ENCODE results near the gene MTURN.

MTURN gene

GRCh38 chr7:30183749-30184369, 49.1 kb downstream of the MTURN start:
- no peak for ATAC-seq
- TF ChIP-seq CSDC2 (CRISPR knock-in tag; IDR thresholded peaks at IDR 0.05) (no peak), TSHZ2 (CRISPR knock-in tag; IDR thresholded peaks at IDR 0.05) (no peak), ZNF565 (CRISPR knock-in tag; conservative IDR thresholded peaks at IDR 0.05; ENCODE audit: low read depth) (no peak), CSRNP3 (CRISPR knock-in tag; IDR thresholded peaks at IDR 0.05) (no peak), SNAI2 (CRISPR knock-in tag; IDR thresholded peaks at IDR 0.05) (no peak), ZNF8 (CRISPR knock-in tag; IDR thresholded peaks at IDR 0.05) (no peak), TCF4 (CRISPR knock-in tag; IDR thresholded peaks at IDR 0.05; ENCODE audit: borderline replicate concordance) (no peak), ZFP3 (CRISPR knock-in tag; IDR thresholded peaks at IDR 0.05) (no peak), ESRRG (CRISPR knock-in tag; IDR thresholded peaks at IDR 0.05) (no peak), ZNF70 (CRISPR knock-in tag; IDR thresholded peaks at IDR 0.05) (no peak), ARNTL (CRISPR knock-in tag; IDR thresholded peaks at IDR 0.05; ENCODE audit: borderline replicate concordance, low read depth) (no peak)

GRCh38 chr7:30184791-30185487, 50.2 kb downstream of the MTURN start:
- TF ChIP-seq GLIS3 (CRISPR knock-in tag; IDR thresholded peaks at IDR 0.05) (no peak), ZFP30 (CRISPR knock-in tag; IDR thresholded peaks at IDR 0.05) (no peak), OSR1 (CRISPR knock-in tag; IDR thresholded peaks at IDR 0.05) (no peak), TSHZ2 (CRISPR knock-in tag; IDR thresholded peaks at IDR 0.05) (no peak), ZNF70 (CRISPR knock-in tag; IDR thresholded peaks at IDR 0.05) (no peak), ARNTL (CRISPR knock-in tag; IDR thresholded peaks at IDR 0.05; ENCODE audit: borderline replicate concordance, low read depth) (no peak), TCF4 (CRISPR knock-in tag; IDR thresholded peaks at IDR 0.05; ENCODE audit: borderline replicate concordance) (no peak), TOX (CRISPR knock-in tag; IDR thresholded peaks at IDR 0.05; ENCODE audit: borderline replicate concordance) (no peak), POU6F1 (CRISPR knock-in tag; IDR thresholded peaks at IDR 0.05; ENCODE audit: borderline replicate concordance, low read depth) (no peak), CREB5 (CRISPR knock-in tag; IDR thresholded peaks at IDR 0.05; ENCODE audit: low read depth) (no peak), ISL1 (CRISPR knock-in tag; IDR thresholded peaks at IDR 0.05) (no peak), CSRNP3 (CRISPR knock-in tag; IDR thresholded peaks at IDR 0.05) (no peak), RARB (CRISPR knock-in tag; IDR thresholded peaks at IDR 0.05) (no peak), ESRRG (CRISPR knock-in tag; IDR thresholded peaks at IDR 0.05) (no peak), SNAI2 (CRISPR knock-in tag; IDR thresholded peaks at IDR 0.05) (no peak), CSDC2 (CRISPR knock-in tag; IDR thresholded peaks at IDR 0.05) (no peak), PPARA (CRISPR knock-in tag; IDR thresholded peaks at IDR 0.05; ENCODE audit: borderline replicate concordance) (no peak)
- ATAC-seq, result no peak
